GM19239 (cell line): ENCODE measurements around the gene ALKAL2.

Experiments used
- DNase-seq: peaks from one replicate; pipeline ENCODE4 v3.0.0; 2011; ENCODE audit warnings: low spot score; ENCODE audit not compliant: insufficient read length
- FAIRE-seq: peaks from 2 replicates; lab custom pipeline; 2011; peaks lifted over from hg19 to GRCh38; lab: Jason Lieb, UNC

ALKAL2 gene

DNA sequence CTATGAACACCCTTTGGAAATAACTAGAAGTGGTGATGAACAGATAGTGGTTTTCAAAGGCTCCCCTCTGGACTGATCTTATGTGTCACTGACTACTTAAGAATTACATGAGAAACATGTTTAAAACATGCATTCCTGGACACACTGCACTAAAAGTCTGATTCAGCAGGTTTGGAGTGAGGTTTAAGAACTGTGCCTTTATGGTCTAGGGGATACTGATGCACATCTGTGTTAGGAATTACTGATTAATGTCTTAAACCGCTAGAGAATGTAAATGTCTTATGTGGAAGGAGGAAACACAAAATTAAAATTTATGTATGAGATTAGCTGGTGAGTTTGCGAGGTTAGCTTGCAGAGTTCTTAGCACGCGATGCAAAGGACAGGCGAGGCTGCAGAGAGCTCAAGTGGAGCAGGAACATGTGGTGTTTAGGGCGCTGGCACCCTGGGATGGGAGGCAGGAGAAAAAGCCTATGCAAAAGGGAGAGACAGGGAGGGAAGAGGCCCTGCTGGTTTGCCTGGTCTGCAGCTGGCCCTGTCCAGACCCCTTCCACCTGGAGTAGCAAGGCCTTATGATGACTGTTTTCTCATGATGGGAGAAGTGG is 35.8 kb downstream of the ALKAL2 start:
- FAIRE-seq (no peak), DNase-seq (no peak)

- FAIRE-seq (no peak), DNase-seq (no peak)
Measured at GRCh38 chr2:249538-250042, 38.3 kb downstream of the ALKAL2 start.

- FAIRE-seq (no peak), DNase-seq (no peak)
Measured at GRCh38 chr2:248724-249123, 39.2 kb downstream of the ALKAL2 start.

DNA sequence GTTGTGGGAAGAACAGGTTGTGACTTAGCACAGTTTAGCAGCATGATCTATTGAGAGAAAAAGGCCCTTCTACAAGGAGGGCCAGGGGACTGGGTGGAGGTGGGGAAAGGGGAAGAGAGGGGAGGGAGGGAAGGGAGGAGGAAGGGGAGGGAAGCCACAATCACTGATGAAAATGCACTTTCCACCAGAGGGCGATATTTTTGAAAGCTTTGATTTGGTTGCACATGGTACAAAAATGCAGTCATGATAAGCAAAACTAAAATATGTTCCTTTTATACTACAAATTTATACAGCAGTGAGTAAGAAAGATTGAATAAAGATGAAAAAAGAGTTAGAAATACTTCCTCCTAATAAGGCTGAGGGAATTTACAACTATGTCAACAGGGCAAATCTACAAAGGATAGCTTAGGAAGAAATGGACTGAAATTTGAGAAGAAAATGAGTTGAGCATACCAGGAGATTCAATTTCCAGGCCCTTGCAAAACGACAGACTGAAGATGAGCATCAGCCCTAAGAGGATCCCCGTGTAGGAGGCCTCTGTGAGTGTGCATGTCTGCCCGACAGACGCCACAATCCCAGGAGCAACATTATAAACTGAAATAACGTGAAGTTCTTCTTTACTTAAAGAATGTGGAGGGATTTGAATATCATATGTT is 41.3 kb downstream of the ALKAL2 start:
- FAIRE-seq = peak; percentile 81
- no peak for DNase-seq

GRCh38 chr2:244547-244946 is 43.3 kb downstream of the ALKAL2 start:
- DNase-seq = no peak
- no peak for FAIRE-seq

- FAIRE-seq = no peak
- DNase-seq = no peak
Measured at GRCh38 chr2:238869-239268, 49.0 kb downstream of the ALKAL2 start.

DNA sequence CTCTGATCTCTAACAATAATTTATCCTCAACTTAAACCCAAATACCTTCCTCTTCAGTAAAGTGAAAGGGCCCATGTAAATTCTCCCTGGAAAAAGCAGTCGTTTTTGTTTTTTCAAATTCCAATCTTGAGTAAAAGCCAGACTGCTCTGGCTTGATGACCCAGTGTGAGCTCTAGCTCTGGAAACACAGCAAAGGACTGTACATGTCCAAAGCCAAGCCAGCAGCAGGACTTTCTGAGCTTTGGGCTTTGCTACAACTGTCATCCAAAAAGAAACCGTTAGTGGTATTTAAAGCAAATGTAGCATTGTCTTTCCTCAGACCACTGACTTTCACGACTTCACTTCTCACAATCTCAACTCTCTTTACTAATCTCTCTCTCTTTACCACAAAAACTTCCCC is 49.5 kb downstream of the ALKAL2 start:
- FAIRE-seq (no peak), DNase-seq (no peak)

GRCh38 chr2:237878-238277 is 50.0 kb downstream of the ALKAL2 start:
- no peak for FAIRE-seq

DNA sequence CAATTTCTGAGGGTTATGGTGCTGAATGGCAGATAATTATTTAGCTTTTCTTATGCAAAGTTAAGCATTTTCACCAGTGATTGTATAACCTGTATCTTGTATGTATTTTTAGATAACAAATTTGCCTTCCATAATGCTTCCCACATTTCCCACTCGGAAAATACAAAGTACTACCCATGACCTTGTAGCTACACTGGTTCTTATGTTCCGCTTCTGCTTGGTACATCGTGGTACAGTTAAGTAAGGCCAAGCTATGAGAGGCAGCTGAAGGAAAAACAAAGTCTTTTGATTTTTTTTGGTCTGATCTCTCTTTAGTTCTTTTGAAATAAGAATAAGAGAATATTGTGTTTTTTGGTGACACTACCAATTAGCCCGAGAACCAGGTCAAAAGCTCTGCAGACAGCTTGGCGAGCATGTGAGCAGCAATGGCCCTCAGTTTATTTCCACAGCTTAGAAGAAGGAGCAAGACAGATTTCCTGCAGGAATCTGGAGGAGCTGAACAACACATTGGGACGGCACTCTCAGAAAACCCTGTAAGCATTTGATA is 50.8 kb downstream of the ALKAL2 start:
- FAIRE-seq (no peak), DNase-seq (no peak)

More at GRCh38 chr2:237878-238277, 50.0 kb downstream of the ALKAL2 start:
- DNase-seq = no peak

- no peak for DNase-seq
- no peak for FAIRE-seq
Measured at GRCh38 chr2:234421-234820, 53.5 kb downstream of the ALKAL2 start.

DNA sequence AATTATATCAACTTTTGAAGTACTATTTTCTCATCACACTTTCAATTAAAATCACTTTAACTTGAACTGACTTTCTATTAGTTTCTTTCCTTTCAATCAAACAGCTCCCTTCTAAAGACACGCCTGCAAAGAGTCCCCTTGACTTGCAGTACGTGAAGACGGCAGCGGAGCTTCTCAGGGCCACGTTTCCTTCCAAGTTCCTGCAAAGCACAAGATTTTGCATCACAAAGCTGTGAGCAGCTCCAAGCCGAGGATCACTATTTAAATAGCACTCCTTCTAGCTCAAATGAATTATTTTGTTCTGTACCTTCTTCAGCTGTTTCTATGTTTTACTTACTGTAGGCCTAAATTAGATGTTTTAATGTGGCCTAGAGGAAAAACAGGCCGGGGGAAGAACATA is 54.9 kb downstream of the ALKAL2 start:
- DNase-seq = no peak
- FAIRE-seq = no peak

GRCh38 chr2:231521-232185 is 56.2 kb downstream of the ALKAL2 start:
- DNase-seq (no peak), FAIRE-seq (no peak)
